IMR-90 (cell line): Measurements from ENCODE around the gene PTP4A2. TPM values are rescaled to one million over a fixed set of nuclear protein-coding genes. Genes with fewer than 3 reads are reported as not detected.

ENCODE experiments used
- FOS ChIP-seq: fragments of 150-350 bp; IDR thresholded peaks from 2 replicates; pipeline ENCODE4 v1.6.1; 2016; ENCODE audit warnings: low read depth, low read length
- MAZ ChIP-seq: IDR thresholded peaks from 2 replicates; pipeline ENCODE4 v1.6.1; 2012; ENCODE audit warnings: low read depth, mild to moderate bottlenecking, low read length, improper control_type of control experiment, moderate library complexity, borderline replicate concordance
- RAD21 ChIP-seq: IDR thresholded peaks from 2 replicates; pipeline ENCODE4 v1.6.1; 2012; ENCODE audit warnings: low read length, improper control_type of control experiment
- polyA plus RNA-seq, 3 experiments: library from polyadenylated mRNA; depleted of rRNA; stranded (reverse); fragments of >200 nt; gene quantifications; 2 replicates each; pipeline ENCODE4 v1.2.3, GENCODE V29; 2012; ENCODE audit warnings: low replicate concordance in 1 of 3
- total RNA-seq: library from RNA; depleted of rRNA; stranded (reverse); fragments of >200 nt; gene quantifications from 2 replicates; pipeline ENCODE4 v1.2.3, GENCODE V29; 2012

The PTP4A2 gene
- total and polyA plus RNA-seq, 2 of the 4 experiments (the other 2 are of a cell fraction): 135 to 328 TPM

GRCh38 chr1:31939484-31940329, 1.5 kb upstream of the PTP4A2 start (continued):
- TF ChIP-seq FOS (peak; percentile 31; the same call in 1 of the 2 replicates), MAZ (peak; percentile 49; the same call in 1 of the 2 replicates), RAD21 (peak; percentile 68)
